Anterior cingulate cortex (tissue), 58 donors: Measurements from ENCODE around the gene THAP8.

ENCODE experiments used
- DNase-seq, 58 donors: peaks; one replicate each; lab custom pipeline; 2025; lab: John Stamatoyannopoulos, UW

Gene THAP8

GRCh38 chr19:36032251-36033104 lies 21.6 kb downstream of the THAP8 start, which contains the start of gene CLIP3:
CLIP3 (minus strand) TSS chr19:36032873; CDS start chr19:36032357, 516 bp downstream.
- DNase-seq, result peak; percentile 18 to 92 (median 78)

GRCh38 chr19:36031308-36031707 lies 22.8 kb downstream of the THAP8 start:
- no peak for DNase-seq

- DNase-seq, result peak in 4 of 58 donors; percentile 11 to 22 (median 15)
Measured at GRCh38 chr19:36030264-36031148, 23.6 kb downstream of the THAP8 start.

- DNase-seq, result peak in 33 of 58 donors; percentile 10 to 77 (median 42)
Measured at GRCh38 chr19:36028313-36029041, 25.6 kb downstream of the THAP8 start.

GRCh38 chr19:36027696-36028095 lies 26.4 kb downstream of the THAP8 start:
- DNase-seq, result no peak

GRCh38 chr19:36026091-36026876 lies 27.8 kb downstream of the THAP8 start:
- DNase-seq, result no peak

GRCh38 chr19:36025541-36025940 lies 28.5 kb downstream of the THAP8 start:
- DNase-seq, result no peak

- no peak for DNase-seq
Measured at GRCh38 chr19:36023432-36023831, 30.7 kb downstream of the THAP8 start.

- DNase-seq, result no peak
Measured at GRCh38 chr19:36019061-36019670, 34.9 kb downstream of the THAP8 start.

GRCh38 chr19:36014012-36014924 lies 39.8 kb downstream of the THAP8 start, which contains the start of gene ALKBH6:
ALKBH6 (minus strand) TSS chr19:36014213; CDS start chr19:36013397, 816 bp downstream.
- peak; percentile 79 to 100 (median 98) for DNase-seq

GRCh38 chr19:36013280-36014011 lies 40.6 kb downstream of the THAP8 start:
- no peak for DNase-seq

- DNase-seq, result no peak
Measured at GRCh38 chr19:36010402-36010801, 43.7 kb downstream of the THAP8 start.

- peak in 2 of 58 donors; percentile 43 to 62 for DNase-seq
Measured at GRCh38 chr19:36009633-36010379, 44.3 kb downstream of the THAP8 start.

- DNase-seq, result peak in 45 of 58 donors; percentile 12 to 84 (median 40)
Measured at GRCh38 chr19:36009220-36009619, 44.9 kb downstream of the THAP8 start.

- DNase-seq, result peak in 2 of 58 donors; percentile 18 to 54
Measured at GRCh38 chr19:36008336-36008978, 45.6 kb downstream of the THAP8 start, which contains the start of gene SYNE4. SYNE4 (minus strand) TSS chr19:36008813; CDS start chr19:36008681, 132 bp downstream.

- peak in 1 of 58 donors; percentile 6 for DNase-seq
Measured at GRCh38 chr19:36006955-36007354, 47.1 kb downstream of the THAP8 start.
